LoVo (cell line): Measurements from ENCODE around the gene SLC25A38.
"Not testable (repeated sequence)": the region's sequence is repeated elsewhere in the genome, so short reads cannot be mapped to it uniquely, and the experiment has no call there.

Experiments
- DNase-seq: peaks from one replicate; pipeline ENCODE4 v3.0.0-alpha.2; 2016; ENCODE audit warnings: low spot score

The SLC25A38 gene, protein sequence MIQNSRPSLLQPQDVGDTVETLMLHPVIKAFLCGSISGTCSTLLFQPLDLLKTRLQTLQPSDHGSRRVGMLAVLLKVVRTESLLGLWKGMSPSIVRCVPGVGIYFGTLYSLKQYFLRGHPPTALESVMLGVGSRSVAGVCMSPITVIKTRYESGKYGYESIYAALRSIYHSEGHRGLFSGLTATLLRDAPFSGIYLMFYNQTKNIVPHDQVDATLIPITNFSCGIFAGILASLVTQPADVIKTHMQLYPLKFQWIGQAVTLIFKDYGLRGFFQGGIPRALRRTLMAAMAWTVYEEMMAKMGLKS

GRCh38 chr3:39383045-39383880 is at the start of gene SLC25A38:
TSS of gene SLC25A38 (plus strand) at chr3:39383370. CDS start at chr3:39383725, 355 bp downstream.
- DNase-seq, result peak; percentile 87

- no peak for DNase-seq
Measured at GRCh38 chr3:39333607-39334006, 49.6 kb upstream of the SLC25A38 start.

- no peak for DNase-seq
Measured at GRCh38 chr3:39334205-39334604, 49.0 kb upstream of the SLC25A38 start.

GRCh38 chr3:39338201-39338600 is 45.0 kb upstream of the SLC25A38 start:
- DNase-seq, result no peak

GRCh38 chr3:39339086-39339485 is 44.1 kb upstream of the SLC25A38 start:
- DNase-seq, result no peak

GRCh38 chr3:39343076-39343717 is 40.0 kb upstream of the SLC25A38 start:
- no peak for DNase-seq

DNA sequence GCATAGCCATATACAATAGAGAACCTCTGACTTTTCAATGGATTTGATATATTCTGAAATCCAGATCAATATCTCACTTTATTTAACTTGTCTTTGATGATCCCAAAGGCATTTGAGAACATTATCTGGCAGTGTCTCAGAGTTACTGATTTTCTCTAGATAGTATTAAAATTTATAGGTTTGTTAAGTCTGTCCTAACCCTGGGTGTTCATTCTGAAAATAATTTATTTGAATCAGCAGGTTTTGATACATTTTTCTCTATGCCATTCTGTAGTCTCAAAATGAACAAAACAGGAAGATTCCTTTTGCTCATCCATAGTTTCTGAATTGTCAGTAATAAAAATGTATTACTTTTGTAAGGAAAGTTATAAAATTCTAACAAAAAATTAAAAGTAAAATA is 39.4 kb upstream of the SLC25A38 start:
- DNase-seq, result no peak

DNA sequence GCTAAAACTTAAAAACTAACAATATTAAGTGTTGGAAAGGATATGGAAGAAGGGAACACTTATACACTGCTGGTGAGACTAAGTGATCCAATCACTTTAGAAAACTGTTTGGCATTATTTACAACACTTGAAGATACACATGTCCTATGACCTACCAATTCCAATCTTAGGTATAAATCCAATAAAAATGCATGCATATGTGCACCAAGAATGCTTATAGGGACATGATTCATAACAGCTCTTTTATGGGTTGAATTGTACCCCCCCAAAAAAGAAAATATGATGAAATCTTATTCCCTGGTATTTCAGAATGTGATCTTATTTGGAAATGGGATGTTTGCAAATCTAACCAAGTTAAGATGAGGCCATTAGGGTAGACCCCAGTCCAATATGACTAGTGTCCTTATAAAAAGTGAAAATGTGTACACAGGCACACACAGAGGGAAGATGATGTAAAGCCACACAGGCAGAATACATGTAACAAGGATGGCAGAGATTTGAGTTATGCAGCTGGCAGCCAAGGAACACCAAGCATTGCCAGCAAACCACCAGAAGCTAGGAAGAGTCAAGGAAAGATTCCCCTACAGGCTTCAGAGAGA is 38.3 kb upstream of the SLC25A38 start:
- no peak for DNase-seq

DNA sequence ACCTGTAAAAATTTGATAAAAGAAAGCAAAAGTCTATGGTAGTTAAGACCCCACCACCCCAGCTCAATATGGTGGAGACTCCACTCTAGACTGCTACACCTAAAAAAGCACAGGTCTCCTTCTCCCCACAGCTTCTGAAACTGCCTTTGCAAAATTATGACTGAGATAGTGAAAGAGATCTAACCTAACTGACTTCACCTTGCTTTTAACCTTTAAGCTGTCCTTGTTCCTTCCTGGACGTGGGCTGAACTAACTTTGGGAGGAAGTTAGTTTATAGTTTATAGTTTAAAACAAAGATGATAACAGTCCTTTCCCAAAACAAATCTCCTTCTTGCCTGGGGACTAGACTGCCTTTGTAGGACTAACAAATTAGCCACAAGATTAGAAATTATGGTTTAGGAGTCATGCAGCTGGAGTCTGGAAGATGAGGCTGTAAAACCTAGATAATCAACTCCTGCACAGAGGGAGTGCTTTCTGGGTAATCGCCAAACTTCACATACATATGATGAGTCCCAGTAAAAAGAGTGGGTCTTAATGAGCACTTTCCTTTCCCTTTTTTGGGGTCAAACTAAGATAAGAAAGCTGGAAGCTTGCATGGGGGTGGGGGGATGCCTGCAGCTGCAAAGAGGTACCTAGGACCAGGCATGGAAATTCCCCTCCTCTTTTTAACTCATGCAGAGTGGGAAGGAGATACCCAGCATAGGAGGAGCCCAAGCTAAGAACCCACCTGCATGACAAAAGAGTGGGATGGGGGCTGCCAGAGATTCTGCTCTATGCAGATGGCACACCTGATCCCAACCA is 36.2 kb upstream of the SLC25A38 start:
- DNase-seq, result no peak

DNA sequence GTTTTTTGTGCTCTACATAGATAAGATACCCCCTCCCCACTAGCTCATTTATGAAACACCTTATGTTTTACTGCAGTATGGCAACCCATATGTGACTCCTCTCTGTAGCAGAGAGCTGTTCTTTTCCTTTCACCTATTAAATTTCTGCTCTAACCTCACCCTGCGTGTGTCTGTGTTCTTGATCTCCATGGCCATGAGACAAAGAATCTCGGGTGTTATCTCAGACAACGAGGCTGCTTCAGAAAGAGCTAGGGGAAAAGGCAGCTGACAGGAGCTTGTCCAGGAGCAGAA is 35.6 kb upstream of the SLC25A38 start:
- DNase-seq, result no peak

GRCh38 chr3:39349080-39349479 is 34.1 kb upstream of the SLC25A38 start:
- no peak for DNase-seq

GRCh38 chr3:39350714-39351113 is 32.5 kb upstream of the SLC25A38 start:
- DNase-seq, result no peak

- DNase-seq, result not testable (repeated sequence)
Measured at GRCh38 chr3:39351134-39351533, 32.0 kb upstream of the SLC25A38 start.

DNA sequence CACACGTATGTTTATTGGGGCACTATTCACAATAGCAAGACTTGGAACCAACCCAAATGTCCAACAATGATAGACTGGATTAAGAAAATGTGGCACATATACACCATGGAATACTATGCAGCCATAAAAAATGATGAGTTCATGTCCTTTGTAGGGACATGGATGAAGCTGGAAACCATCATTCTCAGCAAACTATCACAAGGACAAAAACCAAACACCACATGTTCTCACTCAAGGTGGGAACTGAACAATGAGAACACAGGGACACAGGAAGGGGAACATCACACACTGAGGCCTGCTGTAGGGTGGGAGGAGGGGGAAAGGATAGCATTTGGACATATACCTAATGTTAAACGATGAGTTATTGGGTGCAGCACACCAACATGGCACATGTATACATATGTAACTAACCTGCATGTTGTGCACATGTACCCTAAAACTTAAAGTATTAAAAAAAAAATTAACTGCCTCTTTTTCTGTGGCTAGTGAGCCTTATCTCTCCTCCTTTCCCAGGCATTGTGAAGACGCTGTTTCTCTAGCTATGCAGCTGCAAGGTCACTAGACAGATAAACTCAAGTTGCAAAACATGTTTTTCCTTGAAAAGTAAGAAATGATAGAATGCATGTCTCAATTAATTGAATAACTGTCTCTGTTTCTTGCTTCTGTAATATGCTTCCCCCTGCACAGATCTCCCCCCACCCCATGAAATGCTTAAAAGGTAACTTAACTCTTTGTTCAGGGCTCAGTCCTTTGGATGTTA is 29.8 kb upstream of the SLC25A38 start:
- DNase-seq, result not testable (repeated sequence)

DNA sequence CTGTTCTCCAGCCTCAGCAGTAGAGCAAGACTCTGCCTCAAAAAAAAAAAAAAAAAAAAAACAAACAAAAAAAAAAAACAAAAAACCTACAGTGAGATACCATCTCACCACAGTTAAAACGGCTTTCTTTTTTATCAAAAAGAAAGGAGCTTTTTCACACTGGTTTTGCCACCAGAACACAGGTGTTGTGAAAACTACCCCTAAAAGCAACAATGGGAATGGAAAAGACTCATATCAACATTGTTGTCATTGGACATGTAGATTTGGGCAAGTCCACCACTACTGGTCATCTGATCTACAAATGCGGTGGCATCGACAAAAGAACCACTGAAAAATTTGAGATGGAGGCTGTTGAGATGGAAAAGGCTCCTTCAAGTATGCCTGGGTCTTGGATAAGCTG is 24.8 kb upstream of the SLC25A38 start:
- DNase-seq, result no peak

DNA sequence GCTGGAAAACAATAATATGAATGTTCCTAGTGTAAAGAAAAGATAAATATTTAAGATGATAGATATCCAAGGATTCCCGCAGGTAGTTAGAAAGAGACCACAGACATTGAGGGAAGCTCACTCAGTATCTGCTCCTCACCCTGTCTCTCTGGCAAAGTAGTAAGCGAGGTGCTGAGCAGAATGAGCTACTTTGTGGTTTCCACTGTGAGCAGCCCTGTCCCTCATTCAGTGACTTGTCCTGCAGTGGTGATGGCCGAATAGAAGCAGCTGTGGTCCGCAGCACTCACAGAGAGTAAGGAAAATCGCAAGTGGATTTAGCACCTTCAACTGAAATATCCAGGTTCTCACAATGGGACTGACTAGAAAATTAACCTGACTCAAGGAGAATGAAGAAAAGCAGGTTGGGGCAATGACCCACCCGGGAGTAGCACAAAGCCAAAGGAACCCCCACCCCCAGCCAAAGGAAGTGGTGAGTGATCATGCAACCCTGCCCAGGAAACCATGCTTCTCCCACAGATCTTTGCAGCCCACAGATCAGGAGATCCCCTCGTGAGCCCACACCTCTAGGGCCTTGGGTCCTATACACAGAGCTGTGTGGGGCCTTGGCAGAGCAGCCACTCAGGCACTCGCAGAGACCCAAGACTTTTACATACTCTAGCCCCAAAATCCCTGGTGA is 21.8 kb upstream of the SLC25A38 start:
- no peak for DNase-seq

- no peak for DNase-seq
Measured at GRCh38 chr3:39362192-39362591, 21.0 kb upstream of the SLC25A38 start.

- DNase-seq, result no peak
Measured at GRCh38 chr3:39362812-39363211, 20.4 kb upstream of the SLC25A38 start.

GRCh38 chr3:39370450-39370849 is 12.7 kb upstream of the SLC25A38 start:
- DNase-seq, result not testable (repeated sequence)

- DNase-seq, result no peak
Measured at GRCh38 chr3:39372833-39373232, 10.3 kb upstream of the SLC25A38 start.
